Measurements from ENCODE around the gene PTPRN2.
"Not testable (repeated sequence)": the region's sequence is repeated elsewhere in the genome, so short reads cannot be mapped to it uniquely, and the experiment has no call there.

The PTPRN2 gene

DNA sequence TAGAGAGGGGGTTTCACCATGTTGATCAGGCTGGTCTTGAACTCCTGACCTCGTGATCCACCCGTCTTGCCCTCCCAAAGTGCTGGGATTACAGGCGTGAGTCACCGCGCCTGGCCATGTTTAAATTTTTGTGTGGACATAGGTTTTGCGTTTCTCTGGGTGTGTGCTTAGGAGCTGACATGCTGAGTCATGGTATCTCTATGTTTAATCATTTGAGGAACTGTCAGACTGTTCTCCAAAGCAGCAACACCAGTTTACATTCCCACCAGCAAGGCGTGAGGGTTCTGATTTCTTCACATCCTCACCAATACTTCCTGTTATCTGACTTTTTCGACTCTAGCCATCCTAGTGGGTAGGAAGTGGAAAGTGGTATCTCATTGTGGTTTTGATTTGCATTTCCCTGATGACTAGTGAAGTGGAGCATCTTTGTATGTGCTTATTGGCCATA lies 1097.1 kb downstream of the PTPRN2 start:
- TF ChIP-seq, protein P1, sequence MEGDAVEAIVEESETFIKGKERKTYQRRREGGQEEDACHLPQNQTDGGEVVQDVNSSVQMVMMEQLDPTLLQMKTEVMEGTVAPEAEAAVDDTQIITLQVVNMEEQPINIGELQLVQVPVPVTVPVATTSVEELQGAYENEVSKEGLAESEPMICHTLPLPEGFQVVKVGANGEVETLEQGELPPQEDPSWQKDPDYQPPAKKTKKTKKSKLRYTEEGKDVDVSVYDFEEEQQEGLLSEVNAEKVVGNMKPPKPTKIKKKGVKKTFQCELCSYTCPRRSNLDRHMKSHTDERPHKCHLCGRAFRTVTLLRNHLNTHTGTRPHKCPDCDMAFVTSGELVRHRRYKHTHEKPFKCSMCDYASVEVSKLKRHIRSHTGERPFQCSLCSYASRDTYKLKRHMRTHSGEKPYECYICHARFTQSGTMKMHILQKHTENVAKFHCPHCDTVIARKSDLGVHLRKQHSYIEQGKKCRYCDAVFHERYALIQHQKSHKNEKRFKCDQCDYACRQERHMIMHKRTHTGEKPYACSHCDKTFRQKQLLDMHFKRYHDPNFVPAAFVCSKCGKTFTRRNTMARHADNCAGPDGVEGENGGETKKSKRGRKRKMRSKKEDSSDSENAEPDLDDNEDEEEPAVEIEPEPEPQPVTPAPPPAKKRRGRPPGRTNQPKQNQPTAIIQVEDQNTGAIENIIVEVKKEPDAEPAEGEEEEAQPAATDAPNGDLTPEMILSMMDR (IDR thresholded peaks at IDR 0.05; ENCODE audit: low read depth, low read length): no peak
- DNase-seq (ENCODE audit: extremely low read depth, low read depth): no peak

DNA sequence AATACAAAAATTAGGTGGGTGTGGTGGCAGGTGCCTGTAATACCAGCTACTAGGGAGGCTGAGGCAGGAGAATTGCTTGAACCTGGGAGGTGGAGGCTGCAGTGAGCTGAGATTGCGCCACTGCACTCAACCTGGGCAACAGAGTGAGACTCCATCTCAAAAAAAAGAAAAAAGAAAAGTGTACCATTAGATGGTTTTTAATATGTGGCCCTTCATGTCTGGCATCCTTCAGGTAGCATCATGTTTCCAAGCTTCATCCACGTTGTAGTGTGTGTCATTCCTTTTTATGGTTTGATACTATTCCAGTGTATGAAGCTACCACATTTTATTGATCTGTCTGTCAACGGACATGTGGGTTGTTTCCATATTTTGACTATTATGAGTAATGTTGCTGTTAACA lies 1097.8 kb downstream of the PTPRN2 start:
- DNase-seq (ENCODE audit: extremely low read depth, low read depth): not testable (repeated sequence)

All from AG09319 (cell line).